Prostate gland (tissue), 2 donors: ENCODE measurements around the gene RCN2. TPM values are rescaled to one million over a fixed set of nuclear protein-coding genes. Genes with fewer than 3 reads are reported as not detected.

Experiments
- DNase-seq: peaks from one replicate; pipeline ENCODE4 v3.0.0-alpha.2; 2019; ENCODE audit warnings: low spot score
- H3K27ac ChIP-seq, 2 donors: fragments of 200-600 bp; sonication (generic); 2 replicates each; pipeline ENCODE4 v1.5.1; 2017 to 2019
- H3K27me3 ChIP-seq: fragments of 200-600 bp; sonication (generic); replicated peaks from 2 replicates; pipeline ENCODE4 v1.5.1; 2019; ENCODE audit not compliant: insufficient read depth
- H3K36me3 ChIP-seq, 2 donors: fragments of 200-600 bp; sonication (generic); 1 replicate in 1 of 2; 2 replicates in 1 of 2; pipeline versions ENCODE4 v1.5.1 to v1.8.1; 2017 to 2019
- H3K4me1 ChIP-seq: fragments of 200-600 bp; sonication (generic); replicated peaks from 2 replicates; pipeline ENCODE4 v1.5.1; 2019
- H3K4me3 ChIP-seq, 2 donors: fragments of 200-600 bp; sonication (generic); 2 replicates each; pipeline ENCODE4 v1.5.1; 2017 to 2019
- H3K9me3 ChIP-seq: fragments of 200-600 bp; sonication (generic); 2 replicates; pipeline ENCODE4 v1.5.1; 2017
- CTCF ChIP-seq, 4 experiments: fragments of 200-600 bp in 2 of 4; fragments of 450-650 bp in 2 of 4; sonication (generic) in 2 of 4; IDR thresholded peaks; 1 replicate in 3 of 4; 2 replicates in 1 of 4; pipeline ENCODE4 v1.5.1; 2016 to 2019; ENCODE audit warnings: antibody characterized with exemption in 4 of 4, mild to moderate bottlenecking in 2 of 4, moderate library complexity in 2 of 4
- POLR2A ChIP-seq: fragments of 450-650 bp; IDR thresholded peaks from one replicate; pipeline ENCODE4 v1.6.1; 2016; ENCODE audit warnings: antibody characterized with exemption, mild to moderate bottlenecking
- POLR2AphosphoS5 ChIP-seq: sonication (generic); formaldehyde crosslinking; IDR thresholded peaks from one replicate; pipeline ENCODE4 v1.6.1; 2017; ENCODE audit warnings: antibody characterized with exemption
- WGBS: methylation state at CpG from one replicate; pipeline ENCODE4 v1.1.5; 2018; 5-methylcytosine and 5-hydroxymethylcytosine counted together
- intact Hi-C: fragments of 100-400 bp; cut with DNase I; formaldehyde crosslinking; loops from one replicate; pipeline ENCODE4 v1.14.2; 2022
- total RNA-seq, 2 donors: library from RNA; depleted of rRNA; stranded (reverse); fragments of >200 nt; gene quantifications; one replicate each; pipeline ENCODE4 v1.1.0, GENCODE V29; 2016

RCN2 gene
- total RNA-seq, 2 donors from 2014 or later: 31.4 to 49.5 TPM

GRCh38 chr15:76987896-76988860 lies 56.6 kb downstream of the RCN2 start:
- no peaks in the 10 kb centered on the region for H3K9me3 ChIP-seq
- no peak for TF ChIP-seq CTCF (IDR thresholded peaks at IDR 0.05)
- no peak for TF ChIP-seq POLR2A
- no peak for TF ChIP-seq POLR2AphosphoS5
- no peaks in the 10 kb centered on the region for H3K36me3 ChIP-seq
- 86% methylated on average over 11 of the region's 11 CpGs for WGBS
- intact Hi-C loops: no loop called here
- DNase-seq: no peak
- no peak overlapping the region for H3K4me3 ChIP-seq
- H3K27ac ChIP-seq: no peak overlapping the region
- no peaks in the 10 kb centered on the region for H3K4me1 ChIP-seq
- H3K27me3 ChIP-seq: no peaks in the 10 kb centered on the region

- Histone ChIP-seq H3K4me1 (no peaks in the 10 kb centered on the region), H3K27me3 (no peaks in the 10 kb centered on the region), H3K27ac (no peak overlapping the region), H3K36me3 (no peaks in the 10 kb centered on the region), H3K4me3 (no peak overlapping the region), H3K9me3 (no peaks in the 10 kb centered on the region)
- DNase-seq: no peak
- no peak for TF ChIP-seq CTCF (IDR thresholded peaks at IDR 0.05)
- no peak for TF ChIP-seq POLR2AphosphoS5
- no peak for TF ChIP-seq POLR2A
- intact Hi-C loops: no loop called here
- WGBS: 83% methylated on average over 12 of the region's 12 CpGs
Measured at GRCh38 chr15:76988867-76989780, 57.6 kb downstream of the RCN2 start.

GRCh38 chr15:76991048-76991447 lies 59.5 kb downstream of the RCN2 start:
- no peaks in the 10 kb centered on the region for H3K27me3 ChIP-seq
- no peaks in the 10 kb centered on the region for H3K9me3 ChIP-seq
- H3K36me3 ChIP-seq: no peaks in the 10 kb centered on the region
- H3K4me3 ChIP-seq: no peak overlapping the region
- no peak overlapping the region for H3K27ac ChIP-seq
- DNase-seq: no peak
- intact Hi-C loops: no loop called here
- TF ChIP-seq POLR2A (no peak), CTCF (IDR thresholded peaks at IDR 0.05) (no peak), POLR2AphosphoS5 (no peak)
- 77% methylated on average over 7 of the region's 7 CpGs for WGBS
- H3K4me1 ChIP-seq: no peaks in the 10 kb centered on the region

GRCh38 chr15:76991741-76992645 lies 60.4 kb downstream of the RCN2 start:
- TF ChIP-seq POLR2AphosphoS5: no peak
- TF ChIP-seq POLR2A: no peak
- TF ChIP-seq CTCF (IDR thresholded peaks at IDR 0.05): no peak
- no peaks in the 10 kb centered on the region for H3K27me3 ChIP-seq
- DNase-seq: no peak
- intact Hi-C loops: no loop called here
- H3K4me3 ChIP-seq: no peak overlapping the region
- 88% methylated on average over 9 of the region's 9 CpGs for WGBS
- H3K36me3 ChIP-seq: no peaks in the 10 kb centered on the region
- no peak overlapping the region for H3K27ac ChIP-seq
- no peaks in the 10 kb centered on the region for H3K4me1 ChIP-seq
- no peaks in the 10 kb centered on the region for H3K9me3 ChIP-seq
